Esophagus muscularis mucosa (tissue), 4 donors: ENCODE results near the gene TFF2. TPM values are rescaled to one million over a fixed set of nuclear protein-coding genes. Genes with fewer than 3 reads are reported as not detected.

ENCODE experiments used
- DNase-seq: peaks from one replicate; pipeline ENCODE4 v3.0.0-alpha.2; 2017; ENCODE audit errors: extremely low spot score
- H3K27ac ChIP-seq, 4 donors: fragments of 200-600 bp; sonication (generic); replicated peaks in 1 of 4; 1 replicate in 3 of 4; 2 replicates in 1 of 4; pipeline ENCODE4 v1.5.1; 2016 to 2019; ENCODE audit warnings: mild to moderate bottlenecking in 1 of 4
- H3K27me3 ChIP-seq, 4 donors: fragments of 200-600 bp; sonication (generic); one replicate each; pipeline versions ENCODE4 v1.5.1 to v1.6.0; 2016 to 2019
- H3K36me3 ChIP-seq, 4 donors: fragments of 200-600 bp; sonication (generic); one replicate each; pipeline ENCODE4 v1.5.1; 2016 to 2019
- H3K4me1 ChIP-seq, 4 donors: fragments of 200-600 bp; sonication (generic); one replicate each; pipeline ENCODE4 v1.5.1; 2016 to 2019
- H3K4me3 ChIP-seq, 4 donors: fragments of 200-600 bp; sonication (generic); 1 replicate in 2 of 4; 2 replicates in 2 of 4; pipeline ENCODE4 v1.5.1; 2016 to 2019; ENCODE audit warnings: mild to moderate bottlenecking in 4 of 4, moderate library complexity in 1 of 4
- H3K9me3 ChIP-seq, 4 donors: fragments of 200-600 bp; sonication (generic); 1 replicate in 3 of 4; 2 replicates in 1 of 4; pipeline ENCODE4 v1.5.1; 2016 to 2019
- CTCF ChIP-seq, 3 experiments: fragments of 200-600 bp in 2 of 3; fragments of 450-650 bp in 1 of 3; sonication (generic) in 2 of 3; IDR thresholded peaks; one replicate each; pipeline ENCODE4 v1.5.1; 2017 to 2019; ENCODE audit warnings: antibody characterized with exemption in 3 of 3, mild to moderate bottlenecking in 2 of 3, moderate library complexity in 1 of 3
- EP300 ChIP-seq: sonication (generic); formaldehyde crosslinking; IDR thresholded peaks from one replicate; pipeline ENCODE4 v1.6.1; 2017; ENCODE audit warnings: antibody characterized with exemption
- POLR2A ChIP-seq: fragments of 450-650 bp; IDR thresholded peaks from one replicate; pipeline ENCODE4 v1.6.1; 2017; ENCODE audit warnings: antibody characterized with exemption, moderate library complexity, mild to moderate bottlenecking, low read depth
- POLR2AphosphoS5 ChIP-seq, 2 donors: sonication (generic); formaldehyde crosslinking; IDR thresholded peaks; one replicate each; pipeline ENCODE4 v1.6.1; 2017; ENCODE audit warnings: antibody characterized with exemption in 2 of 2
- WGBS: methylation state at CpG from one replicate; pipeline ENCODE4 v1.1.5; 2018; 5-methylcytosine and 5-hydroxymethylcytosine counted together
- intact Hi-C: fragments of 100-400 bp; cut with DNase I; formaldehyde crosslinking; loops from one replicate; pipeline ENCODE4 v1.15.1; 2023
- total RNA-seq, 4 donors: library from RNA; depleted of rRNA; stranded (reverse); fragments of >200 nt; gene quantifications; one replicate each; pipeline versions ENCODE4 v1.1.0 to v1.2.1, GENCODE V29; 2016

The TFF2 gene
- total RNA-seq, 4 donors from 2014 or later: not detected

- TF ChIP-seq CTCF (IDR thresholded peaks at IDR 0.05) (no peak), POLR2AphosphoS5 (IDR thresholded peaks at IDR 0.05) (no peak), EP300 (no peak), POLR2A (no peak)
- Histone ChIP-seq H3K9me3 (no peaks in the 10 kb centered on the region), H3K27ac (no peak overlapping the region), H3K27me3 (peaks cover 0 to 61% (median 0%) of the 10 kb centered on the region in 4 donors), H3K4me1 (no peaks in the 10 kb centered on the region), H3K4me3 (no peak overlapping the region), H3K36me3 (no peaks in the 10 kb centered on the region)
- 72% methylated on average over 16 of the region's 17 CpGs for WGBS
- intact Hi-C loops: no loop called here
- no peak for DNase-seq
Observed at GRCh38 chr21:42392731-42393442, 42.1 kb upstream of the TFF2 start.

GRCh38 chr21:42391297-42391696, 40.5 kb upstream of the TFF2 start:
- Histone ChIP-seq H3K4me1 (no peaks in the 10 kb centered on the region), H3K27ac (no peak overlapping the region), H3K36me3 (no peaks in the 10 kb centered on the region), H3K4me3 (no peak overlapping the region), H3K9me3 (no peaks in the 10 kb centered on the region), H3K27me3 (peaks cover 0 to 75% (median 0%) of the 10 kb centered on the region in 4 donors)
- DNase-seq: no peak
- WGBS: 88% methylated on average over 3 of the region's 5 CpGs
- TF ChIP-seq CTCF (IDR thresholded peaks at IDR 0.05): no peak
- no peak for TF ChIP-seq POLR2A
- TF ChIP-seq EP300: no peak
- no peak for TF ChIP-seq POLR2AphosphoS5 (IDR thresholded peaks at IDR 0.05)
- intact Hi-C loops: no loop called here

- WGBS: 74% methylated on average over 2 of the region's 2 CpGs
Observed at GRCh38 chr21:42390696-42391095, 39.9 kb upstream of the TFF2 start.

GRCh38 chr21:42390193-42390592, 39.4 kb upstream of the TFF2 start:
- Histone ChIP-seq H3K4me1 (no peaks in the 10 kb centered on the region), H3K36me3 (no peaks in the 10 kb centered on the region), H3K27me3 (peaks cover 0 to 81% (median 0%) of the 10 kb centered on the region in 4 donors), H3K4me3 (no peak overlapping the region), H3K27ac (no peak overlapping the region), H3K9me3 (no peaks in the 10 kb centered on the region)
- WGBS: 74% methylated on average over 5 of the region's 5 CpGs
- DNase-seq: no peak
- intact Hi-C loops: no loop called here
- no peak for TF ChIP-seq POLR2AphosphoS5 (IDR thresholded peaks at IDR 0.05)
- TF ChIP-seq CTCF (IDR thresholded peaks at IDR 0.05): no peak
- TF ChIP-seq POLR2A: no peak
- no peak for TF ChIP-seq EP300

More at GRCh38 chr21:42390696-42391095, 39.9 kb upstream of the TFF2 start:
- Histone ChIP-seq H3K27ac (no peak overlapping the region), H3K9me3 (no peaks in the 10 kb centered on the region), H3K27me3 (peaks cover 0 to 79% (median 0%) of the 10 kb centered on the region in 4 donors), H3K36me3 (no peaks in the 10 kb centered on the region), H3K4me3 (no peak overlapping the region), H3K4me1 (no peaks in the 10 kb centered on the region)
- TF ChIP-seq POLR2A (no peak), POLR2AphosphoS5 (IDR thresholded peaks at IDR 0.05) (no peak), EP300 (no peak), CTCF (IDR thresholded peaks at IDR 0.05) (no peak)
- DNase-seq: no peak
- intact Hi-C loops: no loop called here
